Measurements from ENCODE around the gene TMEM138.

DNA sequence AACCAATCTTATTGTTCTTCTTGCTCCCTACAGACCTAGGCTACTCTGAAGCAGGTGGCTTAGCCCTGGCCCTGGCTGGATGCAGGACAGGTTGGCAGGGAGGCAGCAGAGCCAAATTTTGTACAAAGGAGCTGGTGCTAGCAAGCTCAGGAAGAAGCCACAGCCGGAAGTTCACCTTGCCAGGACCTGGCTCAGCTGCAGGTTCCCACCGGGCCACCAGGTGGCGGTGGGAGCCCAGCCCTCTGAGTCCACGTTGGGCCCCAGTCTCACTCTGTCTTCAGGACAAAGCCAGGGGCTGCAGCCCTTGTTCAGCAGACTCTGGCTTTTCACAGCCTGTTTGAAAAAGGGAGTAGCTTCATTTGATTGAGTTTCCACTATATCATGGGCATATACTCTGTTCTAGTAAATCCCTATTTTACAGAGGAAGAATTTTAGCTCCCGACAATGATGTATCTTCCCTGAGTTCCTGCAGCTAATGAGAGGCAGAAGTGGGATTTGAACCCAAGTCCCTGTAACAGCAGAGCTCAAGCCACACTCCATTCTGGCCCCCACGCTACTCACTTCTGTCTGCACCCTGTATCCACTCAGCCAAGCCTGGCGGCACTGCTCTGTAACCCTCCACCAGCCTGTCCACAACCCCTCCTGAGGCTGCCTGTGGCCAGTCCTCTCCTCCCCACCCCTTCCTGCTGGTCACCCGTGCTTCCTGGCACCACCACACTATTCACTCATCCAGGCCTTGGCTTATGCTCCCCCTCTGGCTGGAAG, 25.8 kb upstream of the TMEM138 start:
- TF ChIP-seq CTCF (IDR thresholded peaks at IDR 0.05; ENCODE audit: insufficient read depth, low read length): peak; percentile 98
- no peak for TF ChIP-seq REST (IDR thresholded peaks at IDR 0.05; ENCODE audit: insufficient replicate concordance, low read depth)
- TF ChIP-seq GABPA (IDR thresholded peaks at IDR 0.05; ENCODE audit: low read depth): no peak
